H1 (cell line): Measurements from ENCODE around the gene TPPP. TPM values are rescaled to one million over a fixed set of nuclear protein-coding genes. Genes with fewer than 3 reads are reported as not detected.

Experiments
- CHD7 ChIP-seq: fragments of 300-600 bp; sonication (generic); IDR thresholded peaks from 2 replicates; pipeline ENCODE4 v1.7.1; 2012; ENCODE audit warnings: low read length, moderate library complexity, mild to moderate bottlenecking, inconsistent platforms; ENCODE audit not compliant: insufficient replicate concordance
- CREB1 ChIP-seq: IDR thresholded peaks from 2 replicates; pipeline ENCODE4 v1.6.1; 2012; ENCODE audit warnings: inconsistent platforms
- polyA plus RNA-seq, 7 experiments: library from polyadenylated mRNA; depleted of rRNA in 3 of 7; stranded (reverse) in 5 of 7; unstranded in 2 of 7; fragments of >200 nt in 5 of 7; fragments of 200-250 nt in 2 of 7; gene quantifications; 1 replicate in 5 of 7; 2 replicates in 1 of 7; 4 replicates in 1 of 7; pipeline versions ENCODE4 v1.2.1 to v1.2.3, GENCODE V29; 2011 to 2013; ENCODE audit warnings: missing spikeins in 2 of 7, mixed read lengths in 2 of 7
- total RNA-seq: library from RNA; stranded (reverse); fragmentation: NEBNext Ultra II Directional; extraction: Animal tissue kit (Norgen Biotek cat#: 25700); gene quantifications from 2 replicates; pipeline ENCODE4 v1.2.1, GENCODE V29; 2021

The TPPP gene
- total and polyA plus RNA-seq, 2 of the 8 experiments (the other 6 are each of a cell fraction or from before 2014, with no cell fraction given) = 0.36 to 0.93 TPM

- TF ChIP-seq CHD7 (no peak), CREB1 (no peak)
Measured at GRCh38 chr5:618450-618849, 74.7 kb downstream of the TPPP start (continued).
